HG02885 (cell line): ENCODE results near the gene LAT.
"Not testable (repeated sequence)": the region's sequence is repeated elsewhere in the genome, so short reads cannot be mapped to it uniquely, and the experiment has no call there.

ENCODE experiments used
- ATAC-seq: cut with Tn5 transposase; IDR thresholded peaks from one replicate; pipeline ENCODE4 v1.9.1; 2021; ENCODE audit warnings: mild to moderate bottlenecking; ENCODE audit not compliant: unreplicated experiment, poor library complexity

Gene LAT

GRCh38 chr16:28984619-28985135 is at the start of gene LAT:
Gene LAT (plus strand): TSS chr16:28985052. CDS start chr16:28985418, 366 bp downstream.
- no peak for ATAC-seq

- ATAC-seq: no peak
Measured at GRCh38 chr16:28935346-28935745, 49.5 kb upstream of the LAT start.

GRCh38 chr16:28935924-28936783 is 48.7 kb upstream of the LAT start:
- peak; percentile 67 for ATAC-seq

GRCh38 chr16:28936784-28937155 is 48.1 kb upstream of the LAT start:
- ATAC-seq: no peak

- no peak for ATAC-seq
Measured at GRCh38 chr16:28937222-28937876, 47.5 kb upstream of the LAT start.

GRCh38 chr16:28938721-28939120 is 46.1 kb upstream of the LAT start:
- no peak for ATAC-seq

GRCh38 chr16:28939825-28940224 is 45.0 kb upstream of the LAT start:
- ATAC-seq: not testable (repeated sequence)

- no peak for ATAC-seq
Measured at GRCh38 chr16:28943281-28943680, 41.6 kb upstream of the LAT start.

- no peak for ATAC-seq
Measured at GRCh38 chr16:28946681-28947080, 38.2 kb upstream of the LAT start.

- peak; percentile 91 for ATAC-seq
Measured at GRCh38 chr16:28950648-28951409, 34.0 kb upstream of the LAT start, which contains the start of gene NFATC2IP. Gene NFATC2IP (plus strand): TSS chr16:28950937. CDS start chr16:28951012, 75 bp downstream.

GRCh38 chr16:28951410-28951943 is 33.4 kb upstream of the LAT start:
- ATAC-seq: no peak

- ATAC-seq: no peak
Measured at GRCh38 chr16:28958216-28958615, 26.6 kb upstream of the LAT start.

- no peak for ATAC-seq
Measured at GRCh38 chr16:28958836-28959235, 26.0 kb upstream of the LAT start.

GRCh38 chr16:28964072-28964471 is 20.8 kb upstream of the LAT start:
- no peak for ATAC-seq

- no peak for ATAC-seq
Measured at GRCh38 chr16:28964496-28964895, 20.4 kb upstream of the LAT start.

- ATAC-seq: no peak
Measured at GRCh38 chr16:28967156-28967555, 17.7 kb upstream of the LAT start.

- not testable (repeated sequence) for ATAC-seq
Measured at GRCh38 chr16:28969696-28970095, 15.2 kb upstream of the LAT start.

- peak; percentile 24 for ATAC-seq
Measured at GRCh38 chr16:28974007-28974436, 10.8 kb upstream of the LAT start.

GRCh38 chr16:28974437-28975157 is 10.3 kb upstream of the LAT start, which contains the start of gene SPNS1:
Gene SPNS1 (plus strand): TSS chr16:28974778. CDS start chr16:28975152, 374 bp downstream.
- peak; percentile 93 for ATAC-seq
